ENCODE data around the gene WAC. TPM values are rescaled to one million over a fixed set of nuclear protein-coding genes. Genes with fewer than 3 reads are reported as not detected.
A peak's percentile ranks its signal among the peaks of the same experiment; 100 is the strongest.

WAC gene
- total RNA-seq, 3 donors from 2014 or later (not counting 1 experiment from before 2014, with no cell fraction given) = 225 to 245 (median 226) TPM

GRCh38 chr10:28552775-28553174, 19.9 kb downstream of the WAC start:
- Histone ChIP-seq H3K27ac (ENCODE audit: low read length) (no peak overlapping the region), H3K27me3 (ENCODE audit: control insufficient read depth, insufficient read depth, low read length) (no peaks in the 10 kb centered on the region), H3K4me1 (ENCODE audit: control insufficient read depth, insufficient read depth, low read length) (peaks cover 13% of the 10 kb centered on the region), H3K9me3 (ENCODE audit: control insufficient read depth, insufficient read depth, low read length) (no peaks in the 10 kb centered on the region), H3K4me3 (ENCODE audit: low read length) (no peak overlapping the region), H3K36me3 (ENCODE audit: control insufficient read depth, insufficient read depth, low read length) (peaks cover 48% of the 10 kb centered on the region)
- H3K4me3 Mint-ChIP-seq = peak overlapping the region; percentile 43
- no peaks in the 10 kb centered on the region for H3K27me3 Mint-ChIP-seq (ENCODE audit: low read depth in 2 of 2)
- peaks cover 85 to 90% of the 10 kb centered on the region in 2 donors for H3K4me1 Mint-ChIP-seq
- no peak for TF ChIP-seq CTCF (IDR thresholded peaks at IDR 0.05)
- peak overlapping the region; percentile 71 to 82 for H3K27ac Mint-ChIP-seq
- H3K9me3 Mint-ChIP-seq = no peaks in the 10 kb centered on the region
- ATAC-seq (no peak), DNase-seq (no peak)
- peaks cover 22% of the 10 kb centered on the region for H3K36me3 Mint-ChIP-seq
- intact Hi-C loops (cut with micrococcal nuclease) = no loop called here
- 93% methylated on average over 2 of the region's 4 CpGs for WGBS (ENCODE audit: insufficient coverage)

GRCh38 chr10:28554009-28554408, 21.1 kb downstream of the WAC start:
- Histone ChIP-seq H3K4me1 (ENCODE audit: control insufficient read depth, insufficient read depth, low read length) (peaks cover 13% of the 10 kb centered on the region), H3K4me3 (ENCODE audit: low read length) (no peak overlapping the region), H3K27me3 (ENCODE audit: control insufficient read depth, insufficient read depth, low read length) (no peaks in the 10 kb centered on the region), H3K9me3 (ENCODE audit: control insufficient read depth, insufficient read depth, low read length) (no peaks in the 10 kb centered on the region), H3K36me3 (ENCODE audit: control insufficient read depth, insufficient read depth, low read length) (peaks cover 43% of the 10 kb centered on the region), H3K27ac (ENCODE audit: low read length) (no peak overlapping the region)
- ATAC-seq = no peak
- Mint-ChIP-seq H3K36me3 (peaks cover 22% of the 10 kb centered on the region), H3K4me3 (peak overlapping the region; percentile 1), H3K4me1 (peaks cover 89 to 91% of the 10 kb centered on the region in 2 donors), H3K27me3 (ENCODE audit: low read depth in 2 of 2) (no peaks in the 10 kb centered on the region), H3K27ac (peak overlapping the region; percentile 55 to 82), H3K9me3 (no peaks in the 10 kb centered on the region)
- no peak for DNase-seq
- no peak for TF ChIP-seq CTCF (IDR thresholded peaks at IDR 0.05)
- WGBS (ENCODE audit: insufficient coverage) = 67% methylated on average over 4 of the region's 6 CpGs
- intact Hi-C loops (cut with micrococcal nuclease) = no loop called here

- Histone ChIP-seq H3K27me3 (ENCODE audit: control insufficient read depth, insufficient read depth, low read length) (no peaks in the 10 kb centered on the region), H3K4me1 (ENCODE audit: control insufficient read depth, insufficient read depth, low read length) (peaks cover 17% of the 10 kb centered on the region), H3K36me3 (ENCODE audit: control insufficient read depth, insufficient read depth, low read length) (peaks cover 39% of the 10 kb centered on the region), H3K4me3 (ENCODE audit: low read length) (no peak overlapping the region), H3K9me3 (ENCODE audit: control insufficient read depth, insufficient read depth, low read length) (no peaks in the 10 kb centered on the region), H3K27ac (ENCODE audit: low read length) (no peak overlapping the region)
- 89% methylated on average over 2 of the region's 3 CpGs for WGBS (ENCODE audit: insufficient coverage)
- Mint-ChIP-seq H3K27ac (peak overlapping the region; percentile 55 to 82), H3K36me3 (peaks cover 14% of the 10 kb centered on the region), H3K4me1 (peaks cover 91% of the 10 kb centered on the region in 2 donors), H3K4me3 (no peak overlapping the region), H3K9me3 (no peaks in the 10 kb centered on the region), H3K27me3 (ENCODE audit: low read depth in 2 of 2) (no peaks in the 10 kb centered on the region)
- DNase-seq (no peak), ATAC-seq (no peak)
- TF ChIP-seq CTCF (IDR thresholded peaks at IDR 0.05) = no peak
- intact Hi-C loops (cut with micrococcal nuclease) = no loop called here
These were observed 22.0 kb downstream of the WAC start for GRCh38 chr10:28554952-28555351.

- H3K9me3 Mint-ChIP-seq = no peaks in the 10 kb centered on the region
- H3K27me3 Mint-ChIP-seq (ENCODE audit: low read depth in 2 of 2) = no peaks in the 10 kb centered on the region
- H3K36me3 Mint-ChIP-seq = peaks cover 10% of the 10 kb centered on the region
- peak overlapping the region; percentile 55 to 82 for H3K27ac Mint-ChIP-seq
- H3K4me1 Mint-ChIP-seq = peaks cover 91% of the 10 kb centered on the region in 2 donors
- H3K27ac ChIP-seq (ENCODE audit: low read length) = no peak overlapping the region
- no peaks in the 10 kb centered on the region for H3K9me3 ChIP-seq (ENCODE audit: control insufficient read depth, insufficient read depth, low read length)
- ATAC-seq (no peak), DNase-seq (no peak)
- TF ChIP-seq CTCF (IDR thresholded peaks at IDR 0.05) = no peak
- peaks cover 20% of the 10 kb centered on the region for H3K4me1 ChIP-seq (ENCODE audit: control insufficient read depth, insufficient read depth, low read length)
- peaks cover 35% of the 10 kb centered on the region for H3K36me3 ChIP-seq (ENCODE audit: control insufficient read depth, insufficient read depth, low read length)
- no peak overlapping the region for H3K4me3 ChIP-seq (ENCODE audit: low read length)
- H3K27me3 ChIP-seq (ENCODE audit: control insufficient read depth, insufficient read depth, low read length) = no peaks in the 10 kb centered on the region
- no peak overlapping the region for H3K4me3 Mint-ChIP-seq
- 100% methylated on average over 2 of the region's 2 CpGs for WGBS (ENCODE audit: insufficient coverage)
- intact Hi-C loops (cut with micrococcal nuclease) = no loop called here
These were observed 22.4 kb downstream of the WAC start for GRCh38 chr10:28555358-28555757.

Data from natural killer cell (primary cell).